ENCODE measurements around the gene RTP1. TPM values are rescaled to one million over a fixed set of nuclear protein-coding genes. Genes with fewer than 3 reads are reported as not detected.
"Not testable (repeated sequence)": the region's sequence is repeated elsewhere in the genome, so short reads cannot be mapped to it uniquely, and the experiment has no call there.

Gene RTP1
- not detected for polyA plus RNA-seq (ENCODE audit: insufficient read length in 3 of 3)

GRCh38 chr3:187197335-187197649 is at the start of gene RTP1:
TSS of gene RTP1 (plus strand) at chr3:187197486. CDS start at chr3:187197516, 30 bp downstream.
- no peak for DNase-seq (ENCODE audit: low read depth in 3 of 3, low spot score in 2 of 3)

- DNase-seq (ENCODE audit: low read depth in 3 of 3, low spot score in 2 of 3) = no peak
Measured at GRCh38 chr3:187150186-187150585, 47.1 kb upstream of the RTP1 start.

DNA sequence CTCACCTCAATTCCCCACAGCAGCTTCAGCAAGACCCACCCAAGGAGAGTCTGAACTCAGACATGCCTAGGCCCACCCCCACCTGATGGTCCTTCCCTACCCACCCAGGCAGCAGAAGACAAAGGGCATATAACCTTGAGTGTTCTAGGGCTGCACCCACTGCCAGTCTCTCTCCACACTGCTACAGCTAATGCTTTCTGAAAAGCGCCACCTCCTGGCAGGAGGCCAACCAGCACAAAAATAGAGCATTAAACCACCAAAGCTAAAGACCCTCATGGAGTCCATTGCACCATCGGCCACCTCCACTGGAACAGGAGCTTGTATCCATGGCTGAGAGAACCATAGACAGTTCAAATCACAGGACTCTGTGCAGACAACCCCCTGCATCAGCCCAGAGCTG is 46.7 kb upstream of the RTP1 start:
- DNase-seq (ENCODE audit: low read depth in 3 of 3, low spot score in 2 of 3) = no peak

DNA sequence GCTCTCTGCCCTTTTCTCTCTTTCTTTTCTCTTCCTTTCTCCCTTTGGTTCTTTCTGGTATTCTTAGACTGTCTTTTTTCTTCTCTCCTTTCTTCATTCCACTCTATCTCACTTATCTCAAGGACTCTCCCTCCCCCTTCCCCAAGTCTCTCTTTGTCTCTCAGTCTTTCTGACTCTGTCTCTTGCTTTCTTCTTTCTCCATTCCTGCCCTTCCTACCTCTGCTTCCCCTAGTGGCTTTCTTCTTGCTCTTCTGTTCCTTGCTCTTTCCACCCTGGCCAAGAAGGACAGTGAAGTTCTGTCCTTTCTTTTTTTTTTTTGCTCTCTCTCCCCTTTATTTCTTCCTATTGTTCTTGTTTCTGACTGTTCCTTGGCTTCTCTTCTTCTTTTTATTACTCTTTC is 35.7 kb upstream of the RTP1 start:
- no peak for DNase-seq (ENCODE audit: low read depth in 3 of 3, low spot score in 2 of 3)

DNA sequence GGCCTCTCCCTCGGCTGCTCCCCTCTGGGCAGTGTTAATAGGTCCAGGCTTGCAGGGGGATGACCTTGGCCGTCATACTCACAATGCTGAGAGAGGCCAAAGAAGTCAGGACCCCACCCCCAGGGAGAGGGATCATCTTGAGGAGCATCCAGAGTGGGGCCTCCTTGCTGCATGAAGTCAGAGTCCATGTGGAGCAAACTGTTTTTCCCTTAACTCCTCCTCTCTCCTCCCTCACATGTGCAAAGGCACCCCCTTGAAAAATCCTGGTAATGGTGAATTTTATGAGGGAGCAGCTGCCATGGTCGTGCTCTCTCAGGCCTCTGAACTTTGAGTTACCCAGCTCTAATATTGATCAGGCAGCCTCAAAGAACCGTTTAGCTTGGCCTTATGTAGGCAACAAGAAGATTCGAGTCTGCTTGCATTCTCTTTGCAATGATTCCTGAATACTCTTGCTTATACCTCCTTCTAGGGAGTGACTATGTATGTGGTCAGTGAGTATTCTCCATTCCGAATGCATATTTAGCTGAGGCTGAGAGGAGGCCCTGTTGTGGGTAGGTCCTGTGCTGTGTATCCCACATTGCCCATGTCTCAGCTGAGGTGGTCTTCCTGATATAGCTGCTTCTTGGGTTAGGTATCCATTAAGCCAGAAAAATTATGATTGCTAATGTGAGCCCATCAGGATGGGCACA is 34.9 kb upstream of the RTP1 start:
- DNase-seq (ENCODE audit: low read depth in 3 of 3, low spot score in 2 of 3) = no peak

- peak in 2 of 3 donors; percentile 69 to 74 for DNase-seq (ENCODE audit: low read depth in 3 of 3, low spot score in 2 of 3)
Measured at GRCh38 chr3:187165144-187165543, 32.1 kb upstream of the RTP1 start.

- no peak for DNase-seq (ENCODE audit: low read depth in 3 of 3, low spot score in 2 of 3)
Measured at GRCh38 chr3:187166750-187167149, 30.5 kb upstream of the RTP1 start.

GRCh38 chr3:187167777-187168176 is 29.5 kb upstream of the RTP1 start:
- DNase-seq (ENCODE audit: low read depth in 3 of 3, low spot score in 2 of 3) = no peak

- no peak for DNase-seq (ENCODE audit: low read depth in 3 of 3, low spot score in 2 of 3)
Measured at GRCh38 chr3:187169231-187169960, 27.9 kb upstream of the RTP1 start.

DNA sequence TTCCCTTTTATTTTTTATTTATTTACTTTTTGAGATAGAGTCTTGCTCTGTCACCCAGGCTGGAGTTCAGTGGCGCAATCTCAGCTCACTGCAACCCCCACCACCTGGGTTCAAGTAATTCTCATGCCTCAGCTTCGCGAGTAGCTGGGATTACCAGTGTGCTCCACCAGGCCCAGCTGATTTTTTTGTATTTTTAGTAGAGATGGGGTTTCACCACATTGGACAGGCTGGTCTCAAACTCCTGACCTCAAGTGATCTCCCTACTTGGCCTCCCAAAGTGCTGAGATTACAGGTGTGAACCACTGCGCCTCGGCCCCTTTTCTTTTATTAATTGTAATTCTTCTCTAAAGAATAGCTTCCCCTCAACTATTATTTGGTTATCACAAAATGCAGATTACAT is 26.4 kb upstream of the RTP1 start:
- not testable (repeated sequence) for DNase-seq (ENCODE audit: low read depth in 3 of 3, low spot score in 2 of 3)

GRCh38 chr3:187172929-187173328 is 24.4 kb upstream of the RTP1 start:
- no peak for DNase-seq (ENCODE audit: low read depth in 3 of 3, low spot score in 2 of 3)

GRCh38 chr3:187181454-187182170 is 15.7 kb upstream of the RTP1 start:
- no peak for DNase-seq (ENCODE audit: low read depth in 3 of 3, low spot score in 2 of 3)

- no peak for DNase-seq (ENCODE audit: low read depth in 3 of 3, low spot score in 2 of 3)
Measured at GRCh38 chr3:187183210-187183862, 13.9 kb upstream of the RTP1 start.

GRCh38 chr3:187183903-187184302 is 13.4 kb upstream of the RTP1 start:
- DNase-seq (ENCODE audit: low read depth in 3 of 3, low spot score in 2 of 3) = no peak

DNA sequence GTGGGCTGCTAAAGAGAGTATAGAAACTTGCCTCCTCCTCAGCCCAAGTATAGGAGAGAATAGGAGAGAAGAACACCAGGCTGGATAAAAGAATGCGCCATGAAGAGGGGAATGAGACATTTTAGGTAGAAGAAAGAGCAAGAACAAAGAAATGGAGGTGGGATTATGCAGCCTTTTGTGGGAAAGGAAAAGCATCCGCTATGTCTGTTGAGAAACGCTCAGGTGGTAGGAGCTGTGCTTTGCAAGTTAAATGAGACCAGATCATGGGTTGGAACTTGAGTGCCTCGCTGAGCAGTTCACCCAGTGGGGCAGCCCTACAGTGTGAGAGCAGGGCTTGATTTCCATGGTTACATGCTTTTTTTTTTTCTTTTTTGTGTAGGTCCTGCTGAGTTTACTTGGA is 11.5 kb upstream of the RTP1 start:
- DNase-seq (ENCODE audit: low read depth in 3 of 3, low spot score in 2 of 3) = no peak

GRCh38 chr3:187186375-187186774 is 10.9 kb upstream of the RTP1 start:
- no peak for DNase-seq (ENCODE audit: low read depth in 3 of 3, low spot score in 2 of 3)

DNA sequence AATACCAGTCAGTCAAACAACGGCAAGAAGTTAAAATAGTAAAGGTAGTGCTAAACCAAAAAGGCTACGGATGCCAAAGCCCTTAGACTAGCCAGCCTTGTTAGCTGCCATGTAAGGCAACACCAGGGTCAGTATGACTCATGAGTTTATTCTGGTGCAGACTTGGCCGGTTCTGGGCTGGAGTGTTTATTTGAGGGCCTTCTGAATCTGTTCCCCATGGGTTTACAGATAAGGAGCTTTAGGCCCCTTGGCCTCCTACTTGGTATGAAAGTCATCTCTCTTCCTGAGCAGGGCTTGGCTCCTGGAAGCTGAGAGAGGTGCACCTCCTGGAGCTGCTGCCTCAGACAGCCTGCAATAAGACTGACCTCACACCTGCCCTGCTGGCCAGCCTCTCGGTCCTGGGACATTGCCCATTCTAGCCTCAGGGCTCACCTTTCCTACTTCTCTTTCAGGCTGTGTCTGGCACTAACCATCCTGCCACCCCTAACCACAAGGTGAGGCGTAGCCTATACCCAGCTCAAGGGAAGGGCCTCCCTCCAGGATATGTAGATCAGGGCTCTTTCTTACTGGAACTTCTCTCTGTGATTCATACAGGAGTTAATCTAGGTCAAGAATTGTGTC is 10.4 kb upstream of the RTP1 start:
- DNase-seq (ENCODE audit: low read depth in 3 of 3, low spot score in 2 of 3) = no peak

DNA sequence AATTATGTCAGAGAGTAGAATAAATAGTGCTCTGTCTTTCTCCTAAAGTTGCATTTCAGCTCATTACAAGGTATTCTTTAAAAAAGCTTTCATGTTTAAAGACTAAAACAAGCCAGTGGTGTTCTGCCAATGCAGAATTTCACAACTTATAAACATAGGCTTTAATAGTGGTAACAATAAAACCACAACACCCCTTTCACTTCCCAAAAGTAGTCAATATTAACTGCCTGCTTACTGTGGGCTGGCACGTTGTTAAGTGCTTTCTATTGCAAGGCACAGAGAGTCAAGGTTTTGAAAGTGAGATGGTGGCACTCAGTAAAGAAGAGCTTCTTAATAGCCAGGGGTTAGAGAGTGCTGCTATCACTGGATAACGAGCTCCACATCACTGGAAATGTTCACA is 8.4 kb upstream of the RTP1 start:
- DNase-seq (ENCODE audit: low read depth in 3 of 3, low spot score in 2 of 3) = no peak

DNA sequence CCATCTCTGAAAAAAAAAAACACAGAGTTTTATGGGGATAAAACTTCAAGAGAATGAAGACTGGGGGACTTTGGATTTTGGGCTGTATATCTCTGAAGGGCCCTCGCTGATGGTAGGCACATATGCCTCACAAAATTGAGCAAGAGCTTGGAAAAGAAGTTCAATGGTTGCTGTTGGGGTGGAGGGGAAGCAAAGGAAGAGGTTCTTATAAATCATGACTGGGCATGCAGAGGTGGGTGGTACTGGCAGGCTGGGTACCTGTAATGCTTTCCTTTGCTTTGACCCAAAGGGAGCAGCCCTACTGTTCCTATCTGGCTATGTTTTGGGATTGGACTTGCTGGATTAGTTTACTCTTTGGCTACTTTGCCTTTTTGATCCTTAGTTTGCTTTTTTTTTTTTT is 6.0 kb upstream of the RTP1 start:
- no peak for DNase-seq (ENCODE audit: low read depth in 3 of 3, low spot score in 2 of 3)

DNA sequence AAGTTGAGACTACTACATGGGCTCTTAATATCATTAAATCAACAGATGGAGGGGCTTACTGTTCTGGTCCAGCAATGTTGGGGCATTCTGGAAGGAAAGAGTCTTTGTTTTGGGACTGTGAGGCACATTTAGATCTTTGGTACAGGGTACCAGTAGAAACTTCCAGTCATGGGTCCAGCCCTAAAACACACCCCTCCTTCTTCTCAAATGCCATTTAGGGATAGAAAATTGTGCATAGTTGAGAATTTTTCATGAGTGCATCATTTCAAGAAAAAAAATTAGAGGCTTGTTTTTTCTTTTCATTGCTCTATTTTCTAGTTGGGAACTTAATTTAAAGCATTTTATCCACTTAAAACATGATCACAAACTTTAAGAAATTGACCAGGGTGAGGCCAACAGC is 4.1 kb upstream of the RTP1 start:
- DNase-seq (ENCODE audit: low read depth in 3 of 3, low spot score in 2 of 3) = no peak

All from right renal cortex interstitium (tissue), 3 donors.